Measurements from ENCODE around the gene MRTFA.
"Not testable (repeated sequence)": the region's sequence is repeated elsewhere in the genome, so short reads cannot be mapped to it uniquely, and the experiment has no call there.

MRTFA gene

DNA sequence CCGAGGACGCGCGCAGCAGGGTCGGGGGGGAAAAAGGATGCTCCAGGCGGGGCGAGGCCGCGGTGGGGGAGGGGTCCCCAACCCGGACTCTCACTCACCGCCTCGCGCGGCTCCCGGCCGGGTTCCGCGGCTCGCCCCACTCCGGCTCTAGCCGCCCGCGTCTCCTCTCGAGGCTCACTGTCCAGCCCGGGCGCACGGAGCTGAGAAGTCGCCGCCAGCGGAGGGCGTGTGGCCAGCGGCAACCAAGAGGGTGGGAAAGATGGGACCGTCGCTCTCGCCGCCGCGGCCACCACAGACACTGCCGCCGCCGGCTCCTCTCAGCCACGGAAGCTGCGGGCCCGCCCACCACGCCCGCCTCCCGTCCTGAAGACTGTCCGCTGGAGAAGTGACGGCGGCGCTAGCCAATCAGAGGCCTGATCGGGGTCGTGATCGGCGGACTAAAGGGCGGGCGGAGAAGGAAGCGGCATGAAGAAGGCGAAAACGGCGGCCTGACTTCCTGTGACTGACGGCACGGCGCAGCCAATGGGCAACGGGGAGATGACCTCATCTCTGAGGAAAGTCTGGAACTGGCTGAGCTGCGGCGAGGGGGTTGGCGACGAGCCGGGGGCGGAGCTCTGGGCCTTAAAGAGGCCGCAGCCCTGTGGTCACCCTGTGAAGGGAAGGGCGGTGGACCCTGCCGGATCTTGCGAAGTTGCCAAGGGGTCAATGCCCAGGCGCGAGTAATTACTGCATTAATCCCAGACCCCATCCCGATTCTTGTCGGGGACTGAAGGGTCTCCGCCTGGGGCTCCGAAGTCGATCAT lies at the start of gene MRTFA:
TSS of gene MRTFA (minus strand) at position 340 of the 803 bp plus-strand sequence.
- in situ Hi-C loops (cut with HindIII; ENCODE audit: low sequenced_read_pairs) = no loop called here

GRCh38 chr22:40685406-40685805 lies 48.9 kb upstream of the MRTFA start:
- in situ Hi-C loops (cut with HindIII; ENCODE audit: low sequenced_read_pairs) = no loop called here

- in situ Hi-C loops (cut with HindIII; ENCODE audit: low sequenced_read_pairs) = no loop called here
Observed at GRCh38 chr22:40684728-40685127, 48.2 kb upstream of the MRTFA start.

DNA sequence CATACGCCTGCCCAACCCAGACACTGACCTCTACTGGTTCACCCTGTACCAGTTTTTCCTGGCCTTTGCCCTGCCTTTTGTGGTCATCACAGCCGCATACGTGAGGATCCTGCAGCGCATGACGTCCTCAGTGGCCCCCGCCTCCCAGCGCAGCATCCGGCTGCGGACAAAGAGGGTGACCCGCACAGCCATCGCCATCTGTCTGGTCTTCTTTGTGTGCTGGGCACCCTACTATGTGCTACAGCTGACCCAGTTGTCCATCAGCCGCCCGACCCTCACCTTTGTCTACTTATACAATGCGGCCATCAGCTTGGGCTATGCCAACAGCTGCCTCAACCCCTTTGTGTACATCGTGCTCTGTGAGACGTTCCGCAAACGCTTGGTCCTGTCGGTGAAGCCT lies 44.9 kb upstream of the MRTFA start:
- in situ Hi-C loops (cut with HindIII; ENCODE audit: low sequenced_read_pairs) = no loop called here

- in situ Hi-C loops (cut with HindIII; ENCODE audit: low sequenced_read_pairs) = no loop called here
Observed at GRCh38 chr22:40680819-40681183, 44.3 kb upstream of the MRTFA start.

DNA sequence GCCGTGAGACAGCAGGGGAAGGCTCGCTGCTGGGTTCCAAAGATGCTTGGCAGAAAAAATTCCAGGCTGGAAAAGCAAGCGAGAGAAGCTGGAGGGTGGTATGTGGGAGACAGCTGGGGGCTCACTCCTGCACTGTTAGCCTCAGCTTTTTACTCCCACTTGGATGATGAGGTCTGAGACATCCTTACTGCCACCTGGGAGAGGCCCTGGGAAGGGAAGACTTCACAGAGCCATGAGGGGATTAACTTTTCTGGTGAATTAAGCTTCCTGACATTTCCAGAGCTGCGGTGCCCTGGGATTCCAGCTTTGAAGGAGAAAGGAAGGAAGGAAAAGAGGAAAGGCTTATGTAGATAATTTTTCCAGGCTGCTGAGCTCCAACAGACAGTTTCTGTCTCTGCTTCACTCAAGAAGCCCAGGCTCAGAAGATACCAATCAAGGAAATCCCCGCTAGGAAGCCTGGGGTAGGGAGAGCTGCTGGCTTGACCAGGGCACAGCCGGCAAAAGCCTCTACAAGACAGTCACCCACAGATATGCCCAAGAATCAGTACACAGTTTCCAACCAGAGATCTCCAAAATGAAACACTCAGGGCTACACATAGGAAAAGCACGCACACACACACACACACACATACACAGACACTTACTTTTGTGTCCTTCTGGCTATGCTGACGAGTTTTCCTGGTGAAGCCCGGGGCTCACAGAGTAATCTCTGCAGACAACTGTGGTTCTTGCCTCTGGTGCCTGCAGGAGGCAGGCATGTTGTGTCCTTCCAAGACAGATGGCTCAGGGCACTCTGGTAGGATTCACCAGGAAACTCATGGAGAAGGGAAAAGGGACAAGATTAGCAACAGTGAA lies 43.7 kb upstream of the MRTFA start:
- in situ Hi-C loops (cut with HindIII; ENCODE audit: low sequenced_read_pairs) = no loop called here

DNA sequence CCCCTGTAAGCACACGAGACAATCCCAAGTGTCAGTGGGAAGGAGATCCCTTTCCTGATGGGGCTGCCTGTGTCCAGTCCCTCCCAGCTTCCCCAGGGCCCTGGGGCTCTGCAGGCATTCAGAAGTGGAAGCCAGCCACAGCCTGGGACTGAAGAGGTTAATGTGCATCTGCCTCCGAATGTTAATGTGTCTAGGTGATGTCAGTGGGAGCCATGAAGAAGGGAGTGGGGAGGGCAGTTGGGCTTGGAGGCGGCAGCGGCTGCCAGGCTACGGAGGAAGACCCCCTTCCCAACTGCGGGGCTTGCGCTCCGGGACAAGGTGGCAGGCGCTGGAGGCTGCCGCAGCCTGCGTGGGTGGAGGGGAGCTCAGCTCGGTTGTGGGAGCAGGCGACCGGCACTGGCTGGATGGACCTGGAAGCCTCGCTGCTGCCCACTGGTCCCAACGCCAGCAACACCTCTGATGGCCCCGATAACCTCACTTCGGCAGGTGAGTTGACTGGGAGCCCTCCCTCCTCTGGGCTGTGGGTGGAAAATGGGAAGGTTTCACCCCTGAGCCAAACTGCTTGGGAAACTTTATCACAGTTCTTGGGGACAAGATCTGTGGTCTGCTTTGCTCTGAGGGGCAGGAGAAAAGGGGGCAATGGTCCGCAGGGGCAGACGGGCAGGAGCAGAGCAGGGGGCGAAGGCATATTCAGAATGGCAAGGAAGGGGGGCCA lies 42.9 kb upstream of the MRTFA start, which contains the start of gene MCHR1:
TSS of gene MCHR1 (plus strand) at position 236 of the 715 bp plus-strand sequence. CDS start at position 405, 169 bp downstream.
- in situ Hi-C loops (cut with HindIII; ENCODE audit: low sequenced_read_pairs) = no loop called here

DNA sequence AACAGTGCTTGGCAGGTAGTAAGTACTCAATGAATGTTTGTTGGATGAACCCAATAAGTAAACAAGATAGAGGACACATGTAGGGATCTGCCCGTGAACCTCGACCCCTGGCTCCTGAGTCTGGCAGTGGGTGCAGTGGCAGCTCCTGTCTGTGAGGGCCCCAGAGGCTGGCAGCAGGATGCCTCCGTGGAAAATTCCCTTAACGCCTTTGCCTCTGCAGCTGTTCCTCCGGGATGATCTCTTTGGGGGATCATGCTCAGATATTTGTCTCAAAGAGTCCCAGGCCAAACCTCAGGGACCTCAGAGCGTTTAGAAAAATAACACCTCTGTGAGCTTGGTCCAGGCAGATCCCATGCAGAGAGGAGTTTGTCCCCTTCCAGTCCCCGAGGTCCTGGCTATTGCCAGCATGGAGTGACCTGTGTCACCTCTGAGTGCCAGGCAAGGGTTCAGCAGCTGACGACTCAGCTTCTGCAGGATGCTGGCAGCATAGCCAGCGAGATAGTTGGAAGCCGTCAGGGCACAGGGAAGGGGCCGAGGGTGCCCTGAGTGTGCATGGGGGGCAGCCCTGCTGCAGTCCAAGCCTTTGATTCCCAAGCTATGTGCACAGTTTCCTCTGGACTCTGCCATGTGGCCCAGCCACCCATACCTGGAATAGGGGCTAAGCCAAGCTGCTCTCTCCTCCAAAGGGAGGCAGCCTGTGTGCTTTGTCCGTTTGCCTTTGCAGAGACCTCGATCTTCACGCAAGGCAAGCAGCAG lies 42.2 kb upstream of the MRTFA start:
- in situ Hi-C loops (cut with HindIII; ENCODE audit: low sequenced_read_pairs) = no loop called here

DNA sequence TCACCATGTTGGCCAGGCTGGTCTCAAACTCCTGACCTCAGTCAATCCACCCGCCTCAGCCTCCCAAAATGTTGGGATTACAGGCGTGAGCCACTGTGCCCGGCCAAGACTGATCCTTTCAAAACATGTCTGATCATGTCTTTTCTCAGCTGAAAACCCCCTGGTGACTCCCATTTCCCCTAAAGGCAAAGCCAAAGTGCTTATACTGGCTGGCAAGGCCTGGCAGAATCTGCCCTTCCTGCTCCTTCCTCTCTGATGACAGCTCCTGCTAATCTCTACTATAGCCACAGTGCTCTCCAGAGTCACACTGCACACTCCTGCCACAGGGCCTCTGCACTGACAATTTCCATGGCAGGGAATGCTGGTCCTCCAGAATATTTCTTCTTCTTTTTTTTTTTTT lies 40.1 kb upstream of the MRTFA start:
- in situ Hi-C loops (cut with HindIII; ENCODE audit: low sequenced_read_pairs) = no loop called here

DNA sequence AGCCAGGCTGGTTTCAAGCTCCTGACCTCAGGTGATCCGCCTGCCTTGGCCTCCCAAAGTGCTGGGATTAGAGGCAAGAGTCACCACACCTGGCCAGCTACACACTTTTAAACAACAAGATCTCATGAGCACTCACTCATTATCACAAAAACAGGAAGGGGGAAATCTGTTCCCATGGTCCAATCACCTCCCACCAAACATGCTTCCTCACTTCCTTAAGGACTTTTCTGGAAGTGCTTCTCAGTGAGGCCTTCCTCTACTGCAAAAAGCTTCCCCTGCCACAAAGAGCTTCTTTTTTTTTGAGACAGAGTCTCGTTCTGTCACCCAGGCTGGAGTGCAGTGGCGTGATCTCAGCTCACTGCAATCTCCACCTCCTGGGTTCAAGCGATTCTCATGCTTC lies 39.6 kb upstream of the MRTFA start:
- in situ Hi-C loops (cut with HindIII; ENCODE audit: low sequenced_read_pairs) = not testable (repeated sequence)

GRCh38 chr22:40674274-40674673 lies 37.8 kb upstream of the MRTFA start:
- in situ Hi-C loops (cut with HindIII; ENCODE audit: low sequenced_read_pairs) = no loop called here

DNA sequence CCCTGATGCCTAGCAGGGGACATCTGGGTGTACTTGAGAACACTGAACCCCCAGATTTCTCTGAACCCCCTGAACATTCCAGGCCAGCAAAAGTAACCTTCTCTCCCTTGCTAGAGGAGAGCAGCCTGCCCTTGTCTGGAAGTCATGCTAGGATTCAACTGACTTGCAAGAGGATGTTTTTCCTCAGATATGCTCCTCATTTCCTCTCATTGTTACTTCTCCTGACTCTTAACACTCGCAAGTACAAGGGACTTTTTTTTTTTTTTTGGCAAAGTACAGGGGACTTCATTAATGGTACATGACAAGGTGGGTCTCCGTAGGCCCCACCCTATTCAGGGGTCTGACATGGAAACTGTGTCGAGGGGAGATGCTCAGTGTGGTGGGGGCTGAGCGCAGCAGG lies 36.5 kb upstream of the MRTFA start:
- in situ Hi-C loops (cut with HindIII; ENCODE audit: low sequenced_read_pairs) = no loop called here

GRCh38 chr22:40671796-40672360 lies 35.4 kb upstream of the MRTFA start:
- in situ Hi-C loops (cut with HindIII; ENCODE audit: low sequenced_read_pairs) = no loop called here

DNA sequence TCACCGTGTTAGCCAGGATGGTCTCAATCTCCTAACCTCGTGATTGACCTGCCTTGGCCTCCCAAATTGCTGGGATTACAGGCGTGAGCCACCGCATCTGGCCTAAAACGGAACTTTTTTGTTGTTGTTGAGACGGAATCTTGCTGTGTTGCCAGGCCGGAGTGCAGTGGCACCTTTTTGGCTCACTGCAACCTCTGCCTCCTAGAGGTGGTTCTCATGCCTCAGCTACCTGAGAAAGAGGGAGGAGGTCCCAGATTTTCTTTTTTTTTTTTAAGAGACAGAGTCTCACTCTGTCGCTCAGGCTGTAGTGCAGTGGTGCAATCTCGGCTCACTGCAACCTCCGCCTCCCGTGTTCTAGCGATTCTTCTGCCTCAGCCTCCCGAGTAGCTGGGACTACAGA lies 34.9 kb upstream of the MRTFA start:
- in situ Hi-C loops (cut with HindIII; ENCODE audit: low sequenced_read_pairs) = no loop called here

DNA sequence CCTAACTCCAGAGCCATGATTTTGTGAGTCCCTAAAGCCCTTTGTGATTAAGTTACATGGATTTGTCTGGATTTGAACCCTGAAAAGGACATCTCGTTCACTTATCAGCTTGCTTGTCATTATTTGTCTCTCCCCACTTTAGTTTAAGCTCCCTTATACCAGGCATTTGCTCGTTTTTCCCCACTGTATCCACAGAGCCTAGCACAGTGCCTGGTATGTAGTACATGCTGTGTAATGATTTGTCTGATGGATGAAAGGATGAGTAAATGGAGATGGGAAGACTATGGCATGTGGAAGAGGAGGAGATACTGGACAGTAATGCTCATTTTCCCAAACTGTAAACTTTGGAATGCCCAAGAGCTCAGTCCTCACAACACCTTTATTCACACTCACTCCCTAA lies 33.5 kb upstream of the MRTFA start:
- in situ Hi-C loops (cut with HindIII; ENCODE audit: low sequenced_read_pairs) = no loop called here

DNA sequence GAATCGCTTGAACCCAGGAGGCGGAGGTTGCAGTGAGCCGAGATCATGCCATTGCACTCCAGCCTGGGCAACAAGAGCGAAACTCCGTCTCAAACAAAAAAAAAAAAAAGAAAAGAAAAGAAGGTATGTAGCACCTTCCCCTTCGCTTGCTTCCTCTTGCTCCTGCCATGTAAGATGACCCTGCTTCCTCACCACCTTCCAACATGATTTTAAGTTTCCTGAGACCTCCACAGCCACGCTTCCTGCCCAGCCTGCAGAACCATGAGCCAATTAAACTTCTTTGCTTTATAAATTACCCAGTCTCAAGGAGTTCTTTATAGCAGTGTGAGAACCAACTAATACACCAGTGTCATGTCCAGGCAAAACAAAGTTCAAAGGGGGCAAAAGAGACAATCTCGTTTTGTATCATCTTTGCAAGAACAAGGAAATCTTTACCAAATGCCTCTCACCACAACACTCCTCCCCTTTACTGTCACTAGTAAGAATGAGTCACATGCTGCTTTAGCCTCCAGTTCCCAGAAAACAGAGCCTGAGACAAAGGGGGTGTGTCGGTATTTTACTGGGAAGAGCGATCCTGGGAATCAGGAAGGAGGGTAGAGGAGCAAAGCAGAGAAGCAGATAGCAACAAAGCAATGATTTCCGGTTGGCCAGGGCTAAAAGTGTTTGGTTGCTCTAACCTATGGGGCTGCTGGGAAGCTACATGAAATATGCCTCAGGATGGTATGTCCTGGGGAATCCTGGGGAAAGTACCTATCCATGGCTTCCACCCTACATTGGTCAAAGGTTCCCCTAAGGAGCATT lies 32.3 kb upstream of the MRTFA start:
- in situ Hi-C loops (cut with HindIII; ENCODE audit: low sequenced_read_pairs) = no loop called here

- in situ Hi-C loops (cut with HindIII; ENCODE audit: low sequenced_read_pairs) = no loop called here
Observed at GRCh38 chr22:40666151-40666848, 29.8 kb upstream of the MRTFA start.

DNA sequence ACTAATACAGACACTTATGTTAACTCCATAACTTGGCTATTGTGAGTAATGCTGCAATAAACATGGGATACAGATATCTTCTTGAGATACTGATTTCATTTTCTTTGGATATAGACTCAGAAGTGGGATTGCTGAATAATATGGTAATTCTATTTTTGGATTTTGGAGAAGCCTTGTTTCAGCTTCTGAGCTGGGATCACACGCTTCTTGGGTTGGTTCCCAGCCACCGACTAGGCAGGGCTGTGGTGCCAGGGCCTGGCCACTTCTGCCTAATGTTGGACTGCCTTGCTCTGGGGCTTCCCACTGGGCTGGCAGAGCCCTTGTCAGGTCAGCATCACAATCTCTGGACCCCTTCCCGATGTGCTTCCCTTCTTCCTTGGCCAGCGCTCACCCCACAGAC lies 28.8 kb upstream of the MRTFA start:
- in situ Hi-C loops (cut with HindIII; ENCODE audit: low sequenced_read_pairs) = no loop called here

DNA sequence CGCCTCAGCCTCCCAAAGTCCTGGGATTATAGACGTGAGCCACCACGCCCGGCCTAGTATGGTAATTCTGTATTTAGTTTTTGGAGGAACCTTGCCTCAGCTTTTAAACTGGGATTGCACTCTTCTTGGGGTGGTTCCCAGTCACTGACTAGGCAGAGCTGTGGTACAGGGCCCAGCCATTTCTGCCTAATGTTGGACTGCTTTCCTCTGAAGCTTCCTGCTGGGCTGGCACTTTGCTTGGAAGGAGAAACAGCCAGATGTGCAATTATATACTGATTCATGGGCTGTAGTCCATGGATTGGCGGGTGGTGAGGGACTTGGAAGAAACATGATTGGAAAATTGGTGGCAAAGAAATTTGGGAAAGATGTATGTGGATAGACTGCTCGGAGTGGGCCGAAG lies 25.2 kb upstream of the MRTFA start:
- in situ Hi-C loops (cut with HindIII; ENCODE audit: low sequenced_read_pairs) = no loop called here
